ENCODE results near the gene PCDH1.
"Not testable (repeated sequence)": the region's sequence is repeated elsewhere in the genome, so short reads cannot be mapped to it uniquely, and the experiment has no call there.

The PCDH1 gene

GRCh38 chr5:141878186-141878710 lies at the start of gene PCDH1:
Gene PCDH1, minus strand, starts transcription at chr5:141878410. Its CDS starts 148 bp downstream, at chr5:141878262.
- no peak for DNase-seq

- no peak for DNase-seq
These were observed 48.2 kb upstream of the PCDH1 start for GRCh38 chr5:141926434-141926833.

GRCh38 chr5:141923448-141924313 lies 45.5 kb upstream of the PCDH1 start, which contains the start of gene DELE1:
Gene DELE1, plus strand, starts transcription at chr5:141923871. Its CDS starts 71 bp downstream, at chr5:141923942.
- peak; percentile 95 for DNase-seq

- not testable (repeated sequence) for DNase-seq
These were observed 44.7 kb upstream of the PCDH1 start for GRCh38 chr5:141922827-141923447.

- DNase-seq, result no peak
These were observed 42.6 kb upstream of the PCDH1 start for GRCh38 chr5:141920771-141921170.

GRCh38 chr5:141919218-141920119 lies 41.3 kb upstream of the PCDH1 start:
- no peak for DNase-seq

- no peak for DNase-seq
These were observed 39.5 kb upstream of the PCDH1 start for GRCh38 chr5:141917760-141918159.

GRCh38 chr5:141916522-141916921 lies 38.3 kb upstream of the PCDH1 start:
- DNase-seq, result no peak

GRCh38 chr5:141915881-141916336 lies 37.7 kb upstream of the PCDH1 start:
- DNase-seq, result no peak

- no peak for DNase-seq
These were observed 36.6 kb upstream of the PCDH1 start for GRCh38 chr5:141914797-141915196.

- DNase-seq, result peak; percentile 12
These were observed 36.1 kb upstream of the PCDH1 start for GRCh38 chr5:141914199-141914743.

GRCh38 chr5:141913560-141914198 lies 35.5 kb upstream of the PCDH1 start:
- no peak for DNase-seq

GRCh38 chr5:141910271-141910673 lies 32.1 kb upstream of the PCDH1 start:
- no peak for DNase-seq

GRCh38 chr5:141909212-141909611 lies 31.0 kb upstream of the PCDH1 start:
- no peak for DNase-seq

- no peak for DNase-seq
These were observed 30.6 kb upstream of the PCDH1 start for GRCh38 chr5:141908796-141909195.

GRCh38 chr5:141906972-141907371 lies 28.8 kb upstream of the PCDH1 start:
- no peak for DNase-seq

- DNase-seq, result no peak
These were observed 28.3 kb upstream of the PCDH1 start for GRCh38 chr5:141906517-141906916.

GRCh38 chr5:141904551-141904950 lies 26.3 kb upstream of the PCDH1 start:
- no peak for DNase-seq

GRCh38 chr5:141903261-141903660 lies 25.1 kb upstream of the PCDH1 start:
- no peak for DNase-seq

GRCh38 chr5:141902015-141902814 lies 24.0 kb upstream of the PCDH1 start:
- DNase-seq, result no peak

- DNase-seq, result no peak
These were observed 20.3 kb upstream of the PCDH1 start for GRCh38 chr5:141898448-141899049.
